SHP77 (cell line): Measurements from ENCODE around the gene RAMP3.

Experiments
- DNase-seq, 2 experiments: peaks; one replicate each; lab custom pipeline; 2025; lab: John Stamatoyannopoulos, UW

Gene RAMP3

GRCh38 chr7:45180084-45180986 is 22.7 kb downstream of the RAMP3 start:
- no peak for DNase-seq

- DNase-seq = no peak
Measured at GRCh38 chr7:45181286-45181960, 23.8 kb downstream of the RAMP3 start.

GRCh38 chr7:45181991-45182855 is 24.6 kb downstream of the RAMP3 start:
- DNase-seq = no peak

GRCh38 chr7:45182856-45183710 is 25.5 kb downstream of the RAMP3 start:
- DNase-seq = no peak

- DNase-seq = no peak
Measured at GRCh38 chr7:45183711-45184210, 26.2 kb downstream of the RAMP3 start.

GRCh38 chr7:45184326-45185027 is 26.9 kb downstream of the RAMP3 start:
- DNase-seq = no peak

- DNase-seq = no peak
Measured at GRCh38 chr7:45185028-45185863, 27.7 kb downstream of the RAMP3 start.

GRCh38 chr7:45185864-45186250 is 28.3 kb downstream of the RAMP3 start:
- DNase-seq = no peak

GRCh38 chr7:45186261-45186813 is 28.7 kb downstream of the RAMP3 start:
- no peak for DNase-seq

GRCh38 chr7:45187089-45187945 is 29.7 kb downstream of the RAMP3 start:
- DNase-seq = no peak

- no peak for DNase-seq
Measured at GRCh38 chr7:45187946-45188411, 30.4 kb downstream of the RAMP3 start.

- DNase-seq = no peak
Measured at GRCh38 chr7:45188736-45189135, 31.1 kb downstream of the RAMP3 start.

GRCh38 chr7:45189151-45189970 is 31.8 kb downstream of the RAMP3 start:
- no peak for DNase-seq

GRCh38 chr7:45190406-45191165 is 33.0 kb downstream of the RAMP3 start:
- no peak for DNase-seq

- DNase-seq = no peak
Measured at GRCh38 chr7:45191396-45191795, 33.8 kb downstream of the RAMP3 start.

- no peak for DNase-seq
Measured at GRCh38 chr7:45192621-45193041, 35.0 kb downstream of the RAMP3 start.

GRCh38 chr7:45193828-45194227 is 36.2 kb downstream of the RAMP3 start:
- no peak for DNase-seq
